ENCODE data around the gene GJA5.

DNA sequence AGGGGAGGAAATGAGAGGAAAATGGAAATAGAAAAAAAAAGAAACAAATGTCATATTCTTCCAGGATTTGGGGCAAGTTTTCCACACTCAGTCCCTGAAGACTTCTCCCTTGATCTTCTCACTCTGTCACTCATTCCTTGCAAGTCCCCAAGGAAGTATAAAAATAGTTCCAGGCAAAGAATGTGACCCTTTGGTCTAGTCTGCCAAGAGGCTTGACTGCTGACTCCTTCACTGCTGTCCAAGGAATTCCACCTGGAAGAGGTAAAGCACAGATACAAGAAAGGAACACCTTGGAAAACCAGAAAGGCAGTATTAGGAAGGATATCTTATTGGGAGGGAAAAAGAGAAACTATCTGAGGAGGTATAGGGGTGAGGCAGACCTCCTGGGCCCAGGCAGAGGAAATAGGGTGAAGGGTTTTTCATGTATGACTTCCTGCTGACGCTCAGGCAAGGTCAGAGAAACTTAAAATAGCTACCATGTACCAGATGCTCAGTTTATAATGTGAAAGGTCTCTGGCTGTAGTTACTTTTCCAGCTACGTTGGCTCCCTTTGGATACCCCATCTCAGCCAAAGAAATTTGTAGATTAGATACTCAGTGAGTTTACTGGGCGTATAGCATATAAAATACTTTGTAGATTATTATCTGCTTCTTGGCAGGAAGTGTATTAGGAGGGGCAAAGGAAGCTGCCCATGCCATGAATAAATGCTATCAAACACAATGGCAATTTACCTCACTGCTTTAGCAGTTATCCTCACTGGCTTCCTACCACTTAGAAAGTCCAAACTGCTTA lies 2.0 kb upstream of the GJA5 start:
- no peak for TF ChIP-seq POLR2A (IDR thresholded peaks at IDR 0.05)
- TF ChIP-seq CTCF (IDR thresholded peaks at IDR 0.05) = no peak
- TF ChIP-seq EP300 (IDR thresholded peaks at IDR 0.05) = no peak
- no peak for TF ChIP-seq POLR2AphosphoS5 (IDR thresholded peaks at IDR 0.05)
